ENCODE measurements around the gene SCART1.

- TF ChIP-seq GATA2 (IDR thresholded peaks at IDR 0.05; ENCODE audit: low read depth, low read length) = no peak
- no peak for TF ChIP-seq GATA3 (IDR thresholded peaks at IDR 0.05; ENCODE audit: low read depth, low read length)
These were observed 8.1 kb downstream of the SCART1 start for GRCh38 chr10:133461841-133462240.

Measured in SH-SY5Y (cell line).